Upper lobe of left lung (tissue), 4 donors: Measurements from ENCODE around the gene APOA5.

Experiments used
- EP300 ChIP-seq, 4 donors: sonication (generic); formaldehyde crosslinking; IDR thresholded peaks; one replicate each; pipeline ENCODE4 v1.5.1; 2017; ENCODE audit warnings: antibody characterized with exemption in 4 of 4, control low read depth in 2 of 4
- TF ChIP-seq, protein P1 (sequence below), 6 experiments: fragments of 450-650 bp in 4 of 6; fragments of 200-600 bp in 2 of 6; sonication (generic) in 2 of 6; IDR thresholded peaks; one replicate each; pipeline ENCODE4 v1.5.1; 2016 to 2019; ENCODE audit warnings: antibody characterized with exemption in 6 of 6

- TF ChIP-seq, protein P1, sequence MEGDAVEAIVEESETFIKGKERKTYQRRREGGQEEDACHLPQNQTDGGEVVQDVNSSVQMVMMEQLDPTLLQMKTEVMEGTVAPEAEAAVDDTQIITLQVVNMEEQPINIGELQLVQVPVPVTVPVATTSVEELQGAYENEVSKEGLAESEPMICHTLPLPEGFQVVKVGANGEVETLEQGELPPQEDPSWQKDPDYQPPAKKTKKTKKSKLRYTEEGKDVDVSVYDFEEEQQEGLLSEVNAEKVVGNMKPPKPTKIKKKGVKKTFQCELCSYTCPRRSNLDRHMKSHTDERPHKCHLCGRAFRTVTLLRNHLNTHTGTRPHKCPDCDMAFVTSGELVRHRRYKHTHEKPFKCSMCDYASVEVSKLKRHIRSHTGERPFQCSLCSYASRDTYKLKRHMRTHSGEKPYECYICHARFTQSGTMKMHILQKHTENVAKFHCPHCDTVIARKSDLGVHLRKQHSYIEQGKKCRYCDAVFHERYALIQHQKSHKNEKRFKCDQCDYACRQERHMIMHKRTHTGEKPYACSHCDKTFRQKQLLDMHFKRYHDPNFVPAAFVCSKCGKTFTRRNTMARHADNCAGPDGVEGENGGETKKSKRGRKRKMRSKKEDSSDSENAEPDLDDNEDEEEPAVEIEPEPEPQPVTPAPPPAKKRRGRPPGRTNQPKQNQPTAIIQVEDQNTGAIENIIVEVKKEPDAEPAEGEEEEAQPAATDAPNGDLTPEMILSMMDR (IDR thresholded peaks at IDR 0.05) = no peak
- TF ChIP-seq EP300 (IDR thresholded peaks at IDR 0.05) = no peak
These were observed 6.7 kb upstream of the APOA5 start for GRCh38 chr11:116798368-116798767.
